ENCODE data around the gene NPC1L1.
"Not testable (repeated sequence)": the region's sequence is repeated elsewhere in the genome, so short reads cannot be mapped to it uniquely, and the experiment has no call there.

The NPC1L1 gene

GRCh38 chr7:44564606-44565005, 23.5 kb upstream of the NPC1L1 start:
- no peak for DNase-seq

- no peak for DNase-seq
Observed at GRCh38 chr7:44563171-44563679, 22.1 kb upstream of the NPC1L1 start.

- not testable (repeated sequence) for DNase-seq
Observed at GRCh38 chr7:44562622-44562962, 21.5 kb upstream of the NPC1L1 start.

GRCh38 chr7:44561962-44562621, 21.0 kb upstream of the NPC1L1 start:
- DNase-seq: no peak

- DNase-seq: no peak
Observed at GRCh38 chr7:44561481-44561880, 20.4 kb upstream of the NPC1L1 start.

GRCh38 chr7:44559485-44559884, 18.4 kb upstream of the NPC1L1 start:
- no peak for DNase-seq

GRCh38 chr7:44557485-44557884, 16.4 kb upstream of the NPC1L1 start:
- DNase-seq: no peak

GRCh38 chr7:44555350-44555749, 14.2 kb upstream of the NPC1L1 start:
- DNase-seq: no peak

- DNase-seq: not testable (repeated sequence)
Observed at GRCh38 chr7:44552473-44553005, 11.4 kb upstream of the NPC1L1 start.

GRCh38 chr7:44549457-44549856, 8.3 kb upstream of the NPC1L1 start:
- no peak for DNase-seq

- no peak for DNase-seq
Observed at GRCh38 chr7:44548893-44549292, 7.8 kb upstream of the NPC1L1 start.

GRCh38 chr7:44547536-44548231, 6.6 kb upstream of the NPC1L1 start:
- no peak for DNase-seq

GRCh38 chr7:44541876-44542610, 913 bp upstream of the NPC1L1 start:
- DNase-seq: no peak

GRCh38 chr7:44540592-44541027, 520 bp downstream of the NPC1L1 start:
- no peak for DNase-seq

- no peak for DNase-seq
Observed at GRCh38 chr7:44539669-44540506, 1.2 kb downstream of the NPC1L1 start.

GRCh38 chr7:44538798-44539668, 2.1 kb downstream of the NPC1L1 start:
- no peak for DNase-seq

GRCh38 chr7:44538093-44538797, 2.9 kb downstream of the NPC1L1 start:
- DNase-seq: no peak

GRCh38 chr7:44537442-44537841, 3.7 kb downstream of the NPC1L1 start:
- DNase-seq: no peak

- DNase-seq: no peak
Observed at GRCh38 chr7:44536090-44536489, 5.0 kb downstream of the NPC1L1 start.

GRCh38 chr7:44535348-44536064, 5.6 kb downstream of the NPC1L1 start:
- DNase-seq: no peak
